ENCODE results near the gene ZKSCAN4.

ZKSCAN4 gene

DNA sequence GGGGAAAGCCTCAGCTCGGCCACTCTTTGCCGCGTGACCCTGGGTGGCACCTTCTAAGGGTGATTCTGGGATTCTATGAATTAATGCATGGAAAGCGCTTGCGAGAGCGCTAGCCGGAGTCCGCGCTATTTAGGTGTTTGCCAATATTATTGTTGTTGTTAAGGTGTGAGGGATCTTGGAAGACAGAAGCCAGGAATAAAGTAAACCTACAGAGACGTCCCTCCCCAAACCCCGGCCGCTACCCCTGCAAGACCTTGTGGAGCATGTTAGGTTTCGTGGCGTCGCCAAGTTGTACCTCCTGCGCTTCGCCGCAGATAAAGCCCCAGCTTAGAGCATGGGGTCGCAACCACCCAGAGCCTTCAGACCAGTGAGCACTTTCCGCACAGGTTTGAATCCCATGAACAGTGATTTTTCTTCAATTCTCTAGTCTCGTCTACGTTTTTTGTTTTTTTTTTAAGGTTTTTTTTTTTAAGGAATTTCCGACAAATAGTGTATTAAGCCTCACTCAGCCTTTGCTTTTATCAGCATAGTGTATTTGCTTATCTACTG, 43.9 kb downstream of the ZKSCAN4 start:
- DNase-seq = no peak

GRCh38 chr6:28207510-28208110, 44.5 kb downstream of the ZKSCAN4 start:
- peak; percentile 47 for DNase-seq

- DNase-seq = no peak
These were observed 45.0 kb downstream of the ZKSCAN4 start for GRCh38 chr6:28206928-28207509.

DNA sequence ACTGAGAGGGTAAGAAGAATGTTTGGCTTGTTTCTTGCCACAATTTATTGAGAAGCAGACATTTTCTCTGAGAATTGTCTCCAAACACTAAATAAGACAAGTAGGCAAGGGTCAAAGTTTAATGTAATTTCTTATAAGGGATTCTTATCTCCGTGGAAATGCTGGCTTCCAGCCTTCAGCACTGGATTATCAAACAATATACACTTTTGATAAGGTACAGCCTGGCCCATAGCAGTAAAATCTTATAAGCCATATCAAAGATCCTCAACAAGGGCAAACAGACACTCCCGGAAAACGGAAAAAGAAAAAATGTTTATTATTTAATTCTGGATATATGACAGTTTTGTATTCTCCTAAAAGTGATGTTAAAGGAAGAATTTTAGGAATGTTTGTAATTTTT, 45.5 kb downstream of the ZKSCAN4 start:
- no peak for DNase-seq

GRCh38 chr6:28205879-28206278, 46.2 kb downstream of the ZKSCAN4 start:
- no peak for DNase-seq

GRCh38 chr6:28203201-28203600, 48.9 kb downstream of the ZKSCAN4 start:
- no peak for DNase-seq

DNA sequence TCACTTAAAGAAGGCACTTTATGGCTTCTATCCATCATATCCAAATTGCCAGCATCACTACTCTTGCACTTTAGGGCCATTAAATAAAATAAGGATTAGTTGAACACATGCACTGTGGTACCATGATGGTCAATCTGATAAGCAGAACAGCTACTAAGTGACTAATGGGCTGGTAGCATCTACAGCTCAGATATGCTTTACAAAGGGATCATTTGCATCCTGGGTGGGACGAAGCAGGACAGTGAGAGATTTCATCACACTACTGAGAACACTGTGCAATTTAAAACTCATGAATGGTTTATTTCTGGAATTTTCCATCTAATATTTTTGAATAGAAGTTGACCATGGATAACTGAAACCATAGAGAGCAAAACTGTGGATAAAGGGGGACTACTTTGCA, 52.0 kb downstream of the ZKSCAN4 start:
- DNase-seq = no peak

Data from fibroblast of skin of back (primary cell).